HepG2 (cell line): ENCODE data around the gene SYNC. TPM values are rescaled to one million over a fixed set of nuclear protein-coding genes. Genes with fewer than 3 reads are reported as not detected.

ENCODE experiments used
- ELF3 ChIP-seq: IDR thresholded peaks from 2 replicates; pipeline ENCODE4 v1.6.1; 2016; ENCODE audit warnings: missing genetic modification reagents, missing compliant biosample characterization
- GATAD2A ChIP-seq: IDR thresholded peaks from 2 replicates; pipeline ENCODE4 v1.6.1; 2016
- POLR2A ChIP-seq, 2 experiments: IDR thresholded peaks; 2 replicates each; pipeline ENCODE4 v1.6.1; 2011; ENCODE audit warnings: low read depth in 2 of 2, low read length in 2 of 2, mild to moderate bottlenecking in 1 of 2, moderate library complexity in 1 of 2; ENCODE audit not compliant: insufficient read depth in 1 of 2
- RARA ChIP-seq: IDR thresholded peaks from 2 replicates; pipeline ENCODE4 v1.6.1; 2016; ENCODE audit warnings: missing genetic modification reagents, missing compliant biosample characterization
- SKI ChIP-seq: fragments of 450-650 bp; IDR thresholded peaks from one replicate; pipeline ENCODE4 v1.6.1; 2018; ENCODE audit warnings: mild to moderate bottlenecking; ENCODE audit not compliant: partially characterized antibody
- SP1 ChIP-seq, 2 experiments: fragments of 450-650 bp in 1 of 2; sonication (generic) in 1 of 2; formaldehyde crosslinking in 1 of 2; IDR thresholded peaks; 2 replicates each; pipeline versions ENCODE4 v1.4.0 to v1.6.1; 2016 to 2020; ENCODE audit warnings: missing genetic modification reagents in 1 of 2
- TCF7 ChIP-seq: sonication (generic); IDR thresholded peaks from 2 replicates; pipeline ENCODE4 v1.6.1; 2016; ENCODE audit warnings: antibody characterized with exemption, low read depth
- TFAP4 ChIP-seq: sonication (generic); IDR thresholded peaks from 2 replicates; pipeline ENCODE4 v1.6.1; 2016; ENCODE audit warnings: low read depth, borderline replicate concordance
- ZBTB39 ChIP-seq: sonication (generic); formaldehyde crosslinking; IDR thresholded peaks from 2 replicates; pipeline ENCODE4 v1.5.0; 2020; ENCODE audit warnings: missing genetic modification reagents
- ZNF512B ChIP-seq: sonication (generic); formaldehyde crosslinking; IDR thresholded peaks from 2 replicates; pipeline ENCODE4 v1.5.1; 2020; ENCODE audit warnings: missing genetic modification reagents, mild to moderate bottlenecking, borderline replicate concordance
- ZNF598 ChIP-seq: sonication (generic); formaldehyde crosslinking; IDR thresholded peaks from 2 replicates; pipeline ENCODE4 v1.5.1; 2020; ENCODE audit warnings: mild to moderate bottlenecking, missing genetic modification reagents, borderline replicate concordance
- ZNF687 ChIP-seq: sonication (generic); formaldehyde crosslinking; IDR thresholded peaks from 2 replicates; pipeline ENCODE4 v1.5.1; 2020; ENCODE audit warnings: mild to moderate bottlenecking, missing genetic modification reagents, moderate library complexity
- ZNF710 ChIP-seq: sonication (generic); formaldehyde crosslinking; IDR thresholded peaks from 2 replicates; pipeline ENCODE4 v1.5.0; 2020; ENCODE audit warnings: mild to moderate bottlenecking, missing genetic modification reagents, borderline replicate concordance
- polyA plus RNA-seq, 8 experiments: library from polyadenylated mRNA; depleted of rRNA in 3 of 8; stranded (reverse) in 7 of 8; unstranded in 1 of 8; fragments of >200 nt; fragmentation: Illumina TruSeq in 4 of 8; extraction: Trizol in 4 of 8; gene quantifications; 2 replicates each; pipeline versions ENCODE4 v1.2.1 to v1.2.3, GENCODE V29; 2011 to 2016; ENCODE audit warnings: low read depth in 4 of 8, missing spikeins in 1 of 8, mixed read lengths in 1 of 8; ENCODE audit not compliant: insufficient read depth in 1 of 8
- total RNA-seq, 5 experiments: library from RNA; depleted of rRNA; stranded (reverse); fragments of >200 nt; fragmentation: Illumina TruSeq; extraction: Trizol; gene quantifications; 2 replicates each; pipeline ENCODE4 v1.2.3, GENCODE V29; 2016; ENCODE audit warnings: low read depth in 1 of 5

Gene SYNC
- total and polyA plus RNA-seq, 2 of the 13 experiments (the other 11 are each of a cell fraction or from before 2014, with no cell fraction given), result 2.4 to 5.4 TPM

- TF ChIP-seq ZNF710 (no peak), ZNF512B (no peak), ZNF687 (no peak), ZNF598 (no peak), TCF7 (no peak), SP1 (IDR thresholded peaks at IDR 0.05) (no peak), SP1 (CRISPR knock-in tag; IDR thresholded peaks at IDR 0.05) (no peak), ZBTB39 (no peak), RARA (CRISPR knock-in tag) (peak; percentile 49), GATAD2A (CRISPR knock-in tag) (0 out of 2 replicates have a peak, but pooled peaks have one; percentile 6), SKI (no peak), TFAP4 (no peak), ELF3 (CRISPR knock-in tag) (peak; percentile 36; the same call in 1 of the 2 replicates), POLR2A (IDR thresholded peaks at IDR 0.05; ENCODE audit: insufficient read depth in 1 of 2, low read depth in 2 of 2, low read length in 2 of 2) (0 out of 4 replicates have a peak, but pooled peaks of 1 of the 2 experiments have one; percentile 21)
- TF ChIP-seq, all 625 proteins: peak for 22
These were observed 40.4 kb upstream of the SYNC start (continued) for GRCh38 chr1:32742956-32743355.
